OCI-LY3 (cell line): Measurements from ENCODE around the gene GCNA.
"Not testable (repeated sequence)": the region's sequence is repeated elsewhere in the genome, so short reads cannot be mapped to it uniquely, and the experiment has no call there.

Source experiments
- H2AFZ ChIP-seq: fragments of 200-600, 300-600 bp; shearing (Covaris generic); 2 replicates; pipeline ENCODE4 v1.6.0; 2014; ENCODE audit warnings: antibody characterized with exemption, low read depth, low read length
- H3K27ac ChIP-seq: fragments of 200-600, 300-600 bp; sonication (generic); 2 replicates; pipeline ENCODE4 v1.5.1; 2014; ENCODE audit warnings: mild to moderate bottlenecking, low read length, moderate library complexity, mixed read lengths
- H3K27me3 ChIP-seq: fragments of 200-600, 300-600 bp; sonication (generic); 2 replicates; pipeline ENCODE4 v1.6.1; 2014; ENCODE audit warnings: low read depth, low read length, mixed read lengths
- H3K36me3 ChIP-seq: fragments of 200-600, 300-600 bp; sonication (generic); replicated peaks from 2 replicates; pipeline ENCODE3; 2014; ENCODE audit warnings: low read depth, low read length, mixed read lengths
- H3K4me1 ChIP-seq: fragments of 300-600, 200-600 bp; sonication (generic); 2 replicates; pipeline ENCODE4 v1.6.1; 2014; ENCODE audit warnings: low read length, mixed read lengths
- H3K4me2 ChIP-seq: fragments of 200-600, 300-600 bp; sonication (generic); 2 replicates; pipeline ENCODE4 v1.6.1; 2014; ENCODE audit warnings: low read length, mixed read lengths
- H3K4me3 ChIP-seq: fragments of 300-600, 200-600 bp; sonication (generic); 2 replicates; pipeline ENCODE4 v1.5.1; 2014; ENCODE audit warnings: antibody characterized with exemption, mild to moderate bottlenecking, low read length, moderate library complexity
- H3K79me2 ChIP-seq: fragments of 300-600, 200-600 bp; shearing (Covaris generic); 2 replicates; pipeline ENCODE4 v1.6.1; 2014; ENCODE audit warnings: mild to moderate bottlenecking, low read length, mixed read lengths
- H3K9ac ChIP-seq: fragments of 300-600, 200-600 bp; shearing (Covaris generic); 2 replicates; pipeline ENCODE4 v1.6.0; 2014; ENCODE audit warnings: mild to moderate bottlenecking, low read length, moderate library complexity
- H3K9me3 ChIP-seq: fragments of 200-600, 300-600 bp; shearing (Covaris generic); 2 replicates; pipeline ENCODE4 v1.6.1; 2014; ENCODE audit warnings: low read length, mixed read lengths; ENCODE audit not compliant: insufficient read depth
- H4K20me1 ChIP-seq: fragments of 200-600, 300-600 bp; sonication (generic); 2 replicates; pipeline ENCODE4 v1.6.1; 2016; ENCODE audit warnings: low read length, mixed read lengths; ENCODE audit not compliant: insufficient read depth
- EZH2phosphoT487 ChIP-seq: fragments of 200-600 bp; shearing (Covaris generic); IDR thresholded peaks from 2 replicates; pipeline ENCODE4 v1.6.1; 2018; ENCODE audit warnings: antibody characterized with exemption, mixed run types, low read depth
- TF ChIP-seq, protein P1 (sequence below): fragments of 200-600, 300-600 bp; sonication (generic); IDR thresholded peaks from 2 replicates; pipeline ENCODE4 v1.5.1; 2014; ENCODE audit warnings: antibody characterized with exemption, low read length, low read depth

Gene GCNA

DNA sequence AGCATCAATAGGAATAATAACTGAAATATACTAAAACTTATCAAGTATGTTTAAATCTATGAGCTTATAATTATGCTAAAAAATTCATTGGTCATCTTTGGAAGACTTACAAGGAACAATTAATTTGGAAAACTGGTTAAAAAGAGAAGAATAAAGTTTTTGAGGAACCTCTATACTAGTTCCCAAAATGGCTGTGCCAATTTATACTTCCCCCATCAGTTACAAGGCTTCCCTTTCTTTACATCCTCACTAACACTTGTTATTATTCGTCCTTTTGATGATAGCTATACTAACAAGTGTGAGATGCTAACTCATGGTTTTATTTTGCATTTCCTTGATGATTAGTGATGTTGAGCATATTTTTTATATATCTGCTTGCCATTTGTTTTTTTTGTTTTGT lies 28.3 kb upstream of the GCNA start:
- H3K79me2 ChIP-seq = peaks cover 82% of the 10 kb centered on the region
- TF ChIP-seq EZH2phosphoT487 = no peak
- TF ChIP-seq, protein P1, sequence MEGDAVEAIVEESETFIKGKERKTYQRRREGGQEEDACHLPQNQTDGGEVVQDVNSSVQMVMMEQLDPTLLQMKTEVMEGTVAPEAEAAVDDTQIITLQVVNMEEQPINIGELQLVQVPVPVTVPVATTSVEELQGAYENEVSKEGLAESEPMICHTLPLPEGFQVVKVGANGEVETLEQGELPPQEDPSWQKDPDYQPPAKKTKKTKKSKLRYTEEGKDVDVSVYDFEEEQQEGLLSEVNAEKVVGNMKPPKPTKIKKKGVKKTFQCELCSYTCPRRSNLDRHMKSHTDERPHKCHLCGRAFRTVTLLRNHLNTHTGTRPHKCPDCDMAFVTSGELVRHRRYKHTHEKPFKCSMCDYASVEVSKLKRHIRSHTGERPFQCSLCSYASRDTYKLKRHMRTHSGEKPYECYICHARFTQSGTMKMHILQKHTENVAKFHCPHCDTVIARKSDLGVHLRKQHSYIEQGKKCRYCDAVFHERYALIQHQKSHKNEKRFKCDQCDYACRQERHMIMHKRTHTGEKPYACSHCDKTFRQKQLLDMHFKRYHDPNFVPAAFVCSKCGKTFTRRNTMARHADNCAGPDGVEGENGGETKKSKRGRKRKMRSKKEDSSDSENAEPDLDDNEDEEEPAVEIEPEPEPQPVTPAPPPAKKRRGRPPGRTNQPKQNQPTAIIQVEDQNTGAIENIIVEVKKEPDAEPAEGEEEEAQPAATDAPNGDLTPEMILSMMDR = no peak

DNA sequence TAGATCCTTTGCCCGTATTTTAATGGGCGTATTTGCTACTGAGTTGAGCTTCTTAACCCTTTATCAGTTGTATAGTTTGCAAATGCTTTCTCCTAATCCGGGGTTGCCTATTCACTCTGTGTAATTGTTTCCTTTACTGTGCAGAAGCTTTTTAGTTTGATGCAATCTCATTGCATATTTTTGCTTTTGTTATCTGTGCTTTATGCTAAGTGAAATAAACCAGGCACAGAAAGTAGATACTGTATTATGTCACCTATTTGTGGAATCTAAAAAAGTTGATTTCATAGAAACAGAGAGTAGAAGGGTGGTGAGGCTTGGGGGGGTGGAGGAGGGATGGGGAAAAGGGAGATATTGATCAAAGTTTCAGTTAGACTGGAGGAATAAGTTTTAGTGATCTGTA lies 27.7 kb upstream of the GCNA start:
- Histone ChIP-seq H3K9ac (no peak overlapping the region), H4K20me1 (peaks cover 44% of the 10 kb centered on the region), H3K36me3 (peaks cover 52% of the 10 kb centered on the region), H3K4me3 (no peak overlapping the region), H3K79me2 (peaks cover 76% of the 10 kb centered on the region), H3K4me1 (no peaks in the 10 kb centered on the region), H3K4me2 (no peak overlapping the region), H3K27me3 (no peaks in the 10 kb centered on the region), H3K27ac (no peak overlapping the region), H3K9me3 (no peaks in the 10 kb centered on the region), H2AFZ (no peak overlapping the region)
- no peak for TF ChIP-seq EZH2phosphoT487
- TF ChIP-seq, protein P1 = no peak

More for the DNA sequence above, 28.3 kb upstream of the GCNA start:
- H3K27me3 ChIP-seq = no peaks in the 10 kb centered on the region
- H3K4me3 ChIP-seq = no peak overlapping the region
- H3K27ac ChIP-seq = no peak overlapping the region
- peaks cover 50% of the 10 kb centered on the region for H4K20me1 ChIP-seq
- no peak overlapping the region for H3K9ac ChIP-seq
- H3K4me1 ChIP-seq = no peaks in the 10 kb centered on the region
- H3K4me2 ChIP-seq = no peak overlapping the region
- H3K9me3 ChIP-seq = no peaks in the 10 kb centered on the region
- H2AFZ ChIP-seq = no peak overlapping the region
- peaks cover 57% of the 10 kb centered on the region for H3K36me3 ChIP-seq

DNA sequence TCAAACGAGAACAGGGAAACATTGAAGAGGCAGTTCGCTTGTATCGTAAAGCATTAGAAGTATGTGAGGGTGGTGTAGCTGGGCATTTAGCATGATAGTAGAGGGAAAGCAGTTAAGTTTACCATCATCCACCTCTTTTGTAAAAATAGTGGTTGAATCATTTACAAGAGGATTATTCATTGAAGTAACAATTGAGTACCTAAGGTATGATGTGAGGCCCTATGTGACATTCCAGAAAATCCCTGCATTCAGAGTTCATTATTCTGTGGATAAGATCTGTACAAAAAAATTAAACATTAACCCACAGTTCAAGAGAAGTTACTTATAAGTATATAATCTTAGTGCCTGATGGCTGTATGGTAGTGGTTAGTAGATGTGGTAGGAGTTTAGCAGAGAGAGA lies 22.2 kb upstream of the GCNA start:
- Histone ChIP-seq H3K9me3 (no peaks in the 10 kb centered on the region), H3K9ac (no peak overlapping the region), H2AFZ (no peak overlapping the region), H3K4me2 (no peak overlapping the region), H3K4me3 (no peak overlapping the region), H3K36me3 (peaks cover 47% of the 10 kb centered on the region), H3K27me3 (no peaks in the 10 kb centered on the region), H3K79me2 (peaks cover 29% of the 10 kb centered on the region), H4K20me1 (peaks cover 9% of the 10 kb centered on the region), H3K4me1 (no peaks in the 10 kb centered on the region), H3K27ac (no peak overlapping the region)
- TF ChIP-seq, protein P1 = no peak
- TF ChIP-seq EZH2phosphoT487 = no peak

DNA sequence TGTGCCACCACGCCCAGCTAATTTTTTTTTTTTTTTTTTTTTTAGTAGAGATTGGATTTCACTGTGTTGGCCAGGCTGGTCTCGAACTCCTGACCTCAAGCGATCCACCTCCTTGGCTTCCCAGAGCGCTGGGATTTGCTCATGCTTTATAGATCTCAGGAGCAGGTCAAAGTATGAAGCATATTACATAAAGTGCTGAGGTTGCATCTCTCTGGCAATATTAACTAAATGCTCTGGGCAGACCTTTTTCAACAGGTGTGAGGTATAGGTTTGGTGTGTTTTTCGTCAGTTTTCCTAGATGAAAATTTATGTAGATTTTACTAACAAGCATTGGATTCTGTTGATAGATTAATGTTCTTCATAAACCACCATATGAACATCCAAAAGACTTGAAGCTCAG lies 19.3 kb upstream of the GCNA start:
- Histone ChIP-seq H3K9ac (no peak overlapping the region), H3K4me3 (no peak overlapping the region), H3K36me3 (peaks cover 67% of the 10 kb centered on the region), H3K4me1 (no peaks in the 10 kb centered on the region), H3K27ac (no peak overlapping the region), H2AFZ (no peak overlapping the region), H3K27me3 (no peaks in the 10 kb centered on the region), H3K4me2 (no peak overlapping the region), H3K79me2 (peaks cover 15% of the 10 kb centered on the region), H4K20me1 (peaks cover 6% of the 10 kb centered on the region; the same call in 1 of the 2 replicates), H3K9me3 (no peaks in the 10 kb centered on the region)
- TF ChIP-seq, protein P1 = no peak
- no peak for TF ChIP-seq EZH2phosphoT487

DNA sequence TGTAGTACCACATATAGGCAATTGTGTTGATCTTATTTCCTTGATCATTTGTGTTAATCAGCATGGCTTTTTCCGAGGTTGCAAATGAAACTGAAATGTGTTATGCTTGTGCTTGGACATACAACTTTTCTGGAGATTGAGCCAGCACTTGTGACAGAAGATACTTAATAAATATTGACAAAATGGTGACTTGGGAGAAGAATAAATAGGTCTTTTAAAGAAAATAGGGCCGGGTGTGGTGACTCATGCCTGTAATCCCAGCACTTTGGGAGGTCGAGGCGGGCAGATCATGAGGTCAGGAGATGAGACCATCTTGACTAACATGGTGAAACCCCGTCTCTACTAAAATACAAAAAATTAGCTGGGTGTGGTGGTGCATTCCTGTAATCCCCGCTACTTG lies 18.5 kb upstream of the GCNA start:
- peaks cover 67% of the 10 kb centered on the region for H3K36me3 ChIP-seq
- not testable (repeated sequence) for H3K4me1 ChIP-seq, H2AFZ ChIP-seq, H3K27me3 ChIP-seq, H3K27ac ChIP-seq, H3K79me2 ChIP-seq, H4K20me1 ChIP-seq, H3K4me2 ChIP-seq, H3K9ac ChIP-seq, H3K9me3 ChIP-seq, H3K4me3 ChIP-seq
